H9 (cell line): ENCODE results near the gene PRMT6. TPM values are rescaled to one million over a fixed set of nuclear protein-coding genes. Genes with fewer than 3 reads are reported as not detected.

ENCODE experiments used
- DNase-seq: peaks from one replicate; pipeline ENCODE4 v3.0.0-alpha.2; 2017
- H2AFZ ChIP-seq: one replicate; pipeline ENCODE4 v1.6.1; 2013; ENCODE audit warnings: mild to moderate bottlenecking, low read length, control low read depth, moderate library complexity
- H2AK5ac ChIP-seq: 2 replicates; pipeline ENCODE4 v1.6.1; 2013; ENCODE audit warnings: low read length, control low read depth, mixed read lengths; ENCODE audit not compliant: insufficient read length
- H2BK120ac ChIP-seq: one replicate; pipeline ENCODE4 v1.6.1; 2013; ENCODE audit warnings: low read depth, mild to moderate bottlenecking, low read length, control low read depth, inconsistent platforms; ENCODE audit not compliant: poor library complexity, severe bottlenecking
- H2BK12ac ChIP-seq: 2 replicates; pipeline ENCODE4 v1.6.1; 2013; ENCODE audit warnings: low read length, control low read depth, mixed read lengths, low read depth; ENCODE audit not compliant: insufficient read length
- H2BK15ac ChIP-seq: 2 replicates; pipeline ENCODE4 v1.6.1; 2013; ENCODE audit warnings: low read depth, low read length, control low read depth
- H2BK20ac ChIP-seq: one replicate; pipeline ENCODE4 v1.6.1; 2013; ENCODE audit warnings: low read depth, mild to moderate bottlenecking, low read length, control low read depth, inconsistent platforms; ENCODE audit not compliant: poor library complexity, severe bottlenecking
- H2BK5ac ChIP-seq: 2 replicates; pipeline ENCODE4 v1.6.1; 2013; ENCODE audit warnings: low read length, control low read depth, mixed read lengths; ENCODE audit not compliant: insufficient read length
- H3K14ac ChIP-seq: 2 replicates; pipeline ENCODE4 v1.6.1; 2013; ENCODE audit warnings: low read length, control low read depth; ENCODE audit not compliant: insufficient read depth
- H3K18ac ChIP-seq: 2 replicates; pipeline ENCODE4 v1.6.1; 2013; ENCODE audit warnings: low read depth, mild to moderate bottlenecking, mixed read lengths, low read length, control low read depth; ENCODE audit not compliant: insufficient read length
- H3K23ac ChIP-seq: 2 replicates; pipeline ENCODE4 v1.6.1; 2013; ENCODE audit warnings: low read length, control low read depth, mixed read lengths, low read depth; ENCODE audit not compliant: insufficient read length
- H3K23me2 ChIP-seq: 2 replicates; pipeline ENCODE4 v1.6.1; 2013; ENCODE audit warnings: low read depth, mild to moderate bottlenecking, mixed read lengths, low read length, control low read depth; ENCODE audit not compliant: insufficient read length, poor library complexity, severe bottlenecking
- H3K27ac ChIP-seq: 2 replicates; pipeline ENCODE4 v1.5.1; 2013; ENCODE audit warnings: low read length, control low read depth, mixed read lengths, low read depth; ENCODE audit not compliant: insufficient read length
- H3K27me3 ChIP-seq: 2 replicates; pipeline ENCODE4 v1.6.1; 2013; ENCODE audit warnings: low read length, control low read depth, inconsistent platforms; ENCODE audit not compliant: insufficient read depth
- H3K4ac ChIP-seq: 2 replicates; pipeline ENCODE4 v1.6.1; 2013; ENCODE audit warnings: low read depth, mild to moderate bottlenecking, control low read depth, inconsistent platforms, low read length, moderate library complexity
- H3K4me1 ChIP-seq: 2 replicates; pipeline ENCODE4 v1.6.1; 2013; ENCODE audit warnings: low read length, control low read depth, inconsistent platforms; ENCODE audit not compliant: insufficient read depth
- H3K4me2 ChIP-seq: 2 replicates; pipeline ENCODE4 v1.6.1; 2013; ENCODE audit warnings: low read length, control low read depth, mixed read lengths; ENCODE audit not compliant: insufficient read length, insufficient read depth
- H3K56ac ChIP-seq: 2 replicates; pipeline ENCODE4 v1.6.1; 2013; ENCODE audit warnings: low read depth, mild to moderate bottlenecking, mixed read lengths, low read length, control low read depth; ENCODE audit not compliant: insufficient read length
- H3K79me1 ChIP-seq: 2 replicates; pipeline ENCODE4 v1.6.1; 2013; ENCODE audit warnings: low read depth, mild to moderate bottlenecking, moderate library complexity, low read length, control low read depth, inconsistent platforms; ENCODE audit not compliant: insufficient read depth, poor library complexity, severe bottlenecking
- H3K79me2 ChIP-seq: 2 replicates; pipeline ENCODE4 v1.6.1; 2013; ENCODE audit warnings: low read length, control low read depth, inconsistent platforms; ENCODE audit not compliant: insufficient read depth
- H3K9ac ChIP-seq: 2 replicates; pipeline ENCODE4 v1.6.1; 2013; ENCODE audit warnings: low read length, control low read depth, mixed read lengths; ENCODE audit not compliant: insufficient read length; ENCODE audit errors: extremely low read depth
- H3K9me3 ChIP-seq: one replicate; pipeline ENCODE4 v1.6.1; 2013; ENCODE audit warnings: low read depth, low read length, inconsistent platforms; ENCODE audit not compliant: control insufficient read depth
- H3T11ph ChIP-seq: one replicate; pipeline ENCODE4 v1.6.1; 2013; ENCODE audit warnings: mild to moderate bottlenecking, low read length, control low read depth, inconsistent platforms
- H4K20me1 ChIP-seq: one replicate; pipeline ENCODE4 v1.6.1; 2013; ENCODE audit not compliant: control insufficient read depth, insufficient read length, insufficient read depth
- H4K5ac ChIP-seq: 2 replicates; pipeline ENCODE4 v1.6.1; 2013; ENCODE audit warnings: low read depth, mild to moderate bottlenecking, mixed read lengths, low read length, control low read depth; ENCODE audit not compliant: insufficient read length
- H4K8ac ChIP-seq: replicated peaks from 2 replicates; pipeline ENCODE4 v1.6.1; 2013; ENCODE audit warnings: low read length, control low read depth, mixed read lengths, low read depth; ENCODE audit not compliant: insufficient read length
- H4K91ac ChIP-seq: 2 replicates; pipeline ENCODE4 v1.6.1; 2013; ENCODE audit warnings: low read depth, mild to moderate bottlenecking, moderate library complexity, mixed read lengths, low read length, control low read depth; ENCODE audit not compliant: insufficient read length
- H3K27ac Mint-ChIP-seq, 3 experiments: 2 replicates in 2 of 3; 3 replicates in 1 of 3; pipeline ENCODE4 v1.8.0; 2020 to 2021; ENCODE audit warnings: mixed read lengths in 3 of 3, mild to moderate bottlenecking in 1 of 3, moderate library complexity in 1 of 3
- H3K27me3 Mint-ChIP-seq: 2 replicates; pipeline ENCODE4 v1.8.0; 2021; ENCODE audit warnings: low read depth, mild to moderate bottlenecking, moderate library complexity, mixed read lengths
- H3K36me3 Mint-ChIP-seq, 3 experiments: 2 replicates in 2 of 3; 3 replicates in 1 of 3; pipeline ENCODE4 v1.8.0; 2020 to 2021; ENCODE audit warnings: low read depth in 3 of 3, mixed read lengths in 3 of 3; ENCODE audit not compliant: insufficient read depth in 1 of 3
- H3K4me1 Mint-ChIP-seq, 2 experiments: 2 replicates each; pipeline ENCODE4 v1.8.0; 2020; ENCODE audit warnings: mixed read lengths in 2 of 2
- H3K4me3 Mint-ChIP-seq, 2 experiments: 2 replicates in 1 of 2; 3 replicates in 1 of 2; pipeline ENCODE4 v1.8.0; 2020 to 2021; ENCODE audit warnings: mild to moderate bottlenecking in 2 of 2, mixed read lengths in 2 of 2, moderate library complexity in 1 of 2
- H3K9me3 Mint-ChIP-seq, 2 experiments: 2 replicates in 1 of 2; 3 replicates in 1 of 2; pipeline ENCODE4 v1.8.0; 2020; ENCODE audit warnings: mild to moderate bottlenecking in 2 of 2, mixed read lengths in 2 of 2, moderate library complexity in 1 of 2
- CTCF ChIP-seq: fragments of 200-600 bp; sonication (generic); conservative IDR thresholded peaks from 3 replicates; pipeline ENCODE4 v1.8.0; 2021; ENCODE audit warnings: antibody characterized with exemption, mild to moderate bottlenecking
- WGBS: extraction: QIAGEN DNeasy Blood & Tissue Kit; methylation state at CpG from one replicate; pipeline ENCODE4 v1.1.7; 2013; ENCODE audit warnings: missing lambda C conversion rate, low lambda C conversion rate, mixed read lengths; ENCODE audit not compliant: insufficient read length; ENCODE audit errors: extremely low coverage; 5-methylcytosine and 5-hydroxymethylcytosine counted together
- total RNA-seq: library from RNA; stranded (reverse); gene quantifications from 2 replicates; pipeline ENCODE4 v1.2.1, GENCODE V29; 2021

Gene PRMT6
- total RNA-seq, 1 experiment from 2014 or later: 37.5 TPM

GRCh38 chr1:107073493-107073892 lies 17.0 kb downstream of the PRMT6 start:
- H3T11ph ChIP-seq: no peak overlapping the region
- no peak overlapping the region for H2BK15ac ChIP-seq
- H4K91ac ChIP-seq: no peak overlapping the region
- no peak overlapping the region for H3K4me2 ChIP-seq
- H3K14ac ChIP-seq: no peak overlapping the region
- H3K9me3 ChIP-seq: no peaks in the 10 kb centered on the region
- no peaks in the 10 kb centered on the region for H3K9me3 Mint-ChIP-seq
- H3K27me3 ChIP-seq: no peaks in the 10 kb centered on the region
- no peak overlapping the region for H3K4me3 Mint-ChIP-seq
- H3K4ac ChIP-seq: no peak overlapping the region
- H3K27me3 Mint-ChIP-seq: no peaks in the 10 kb centered on the region
- H2AK5ac ChIP-seq: no peak overlapping the region
- H3K23me2 ChIP-seq: no peaks in the 10 kb centered on the region
- H2BK5ac ChIP-seq: no peak overlapping the region
- no peak overlapping the region for H3K27ac Mint-ChIP-seq
- no peaks in the 10 kb centered on the region for H3K79me1 ChIP-seq
- TF ChIP-seq CTCF: no peak
- no peak for DNase-seq
- no peak overlapping the region for H4K5ac ChIP-seq
- H2BK12ac ChIP-seq: no peak overlapping the region
- no peaks in the 10 kb centered on the region for H4K20me1 ChIP-seq
- no peak overlapping the region for H2BK20ac ChIP-seq
- no peaks in the 10 kb centered on the region for H3K79me2 ChIP-seq
- H3K18ac ChIP-seq: no peak overlapping the region
- no peak overlapping the region for H3K23ac ChIP-seq
- H3K36me3 Mint-ChIP-seq: no peaks in the 10 kb centered on the region
- no peak overlapping the region for H3K9ac ChIP-seq
- WGBS: no CpG with 5 or more reads among the region's 4 CpGs
- 0 out of 4 replicates have a peak, but pooled peaks cover 0 to 4% of the 10 kb centered on the region in 2 experiments for H3K4me1 Mint-ChIP-seq
- no peaks in the 10 kb centered on the region for H3K4me1 ChIP-seq
- H3K56ac ChIP-seq: no peak overlapping the region
- no peak overlapping the region for H2AFZ ChIP-seq
- no peak overlapping the region for H4K8ac ChIP-seq
- H2BK120ac ChIP-seq: no peak overlapping the region
- H3K27ac ChIP-seq: no peak overlapping the region
